GM23338 (cell line): Measurements from ENCODE around the gene SLC24A4. TPM values are rescaled to one million over a fixed set of nuclear protein-coding genes. Genes with fewer than 3 reads are reported as not detected.

Experiments
- ATAC-seq: fragments of 200-7000 bp; cut with Tn5 transposase; 3 replicates; pipeline ENCODE4 v1.9.1; 2020
- DNase-seq: peaks from one replicate; pipeline ENCODE4 v3.0.0-alpha.2; 2015; ENCODE audit warnings: low spot score
- H2AFZ ChIP-seq: fragments of 200-600 bp; sonication (generic); 2 replicates; pipeline ENCODE4 v1.8.0; 2016; ENCODE audit warnings: antibody characterized with exemption, mild to moderate bottlenecking, moderate library complexity
- H3F3A ChIP-seq: fragments of 200-600 bp; sonication (generic); replicated peaks from 2 replicates; pipeline ENCODE4 v1.8.0; 2017; ENCODE audit warnings: antibody characterized with exemption, mixed run types, low read depth
- H3K27ac ChIP-seq: fragments of 200-600 bp; sonication (generic); 2 replicates; pipeline ENCODE4 v1.6.1; 2016; ENCODE audit warnings: low read depth
- H3K27me3 ChIP-seq: fragments of 200-600 bp; sonication (generic); 2 replicates; pipeline ENCODE4 v1.8.0; 2016; ENCODE audit warnings: mild to moderate bottlenecking, mixed run types, moderate library complexity; ENCODE audit not compliant: insufficient read depth
- H3K36me3 ChIP-seq: fragments of 200-600 bp; sonication (generic); 2 replicates; pipeline ENCODE4 v1.8.0; 2016; ENCODE audit warnings: mild to moderate bottlenecking; ENCODE audit not compliant: insufficient read depth
- H3K4me1 ChIP-seq: fragments of 200-600 bp; sonication (generic); 2 replicates; pipeline ENCODE4 v1.8.0; 2016; ENCODE audit warnings: mild to moderate bottlenecking, moderate library complexity; ENCODE audit not compliant: insufficient read depth
- H3K4me2 ChIP-seq: fragments of 200-600 bp; sonication (generic); 2 replicates; pipeline ENCODE4 v1.7.1; 2017; ENCODE audit warnings: mixed run types
- H3K4me3 ChIP-seq: fragments of 200-600 bp; sonication (generic); 2 replicates; pipeline ENCODE4 v1.6.1; 2016; ENCODE audit warnings: mixed run types
- H3K79me2 ChIP-seq: fragments of 200-600 bp; sonication (generic); replicated peaks from 2 replicates; pipeline ENCODE4 v1.8.0; 2017; ENCODE audit warnings: mild to moderate bottlenecking; ENCODE audit not compliant: insufficient read depth
- H3K9me2 ChIP-seq: fragments of 200-600 bp; sonication (generic); 2 replicates; pipeline ENCODE4 v1.8.0; 2017; ENCODE audit not compliant: insufficient read depth
- H4K20me1 ChIP-seq: fragments of 200-600 bp; sonication (generic); replicated peaks from 2 replicates; pipeline ENCODE4 v1.8.0; 2017; ENCODE audit warnings: mild to moderate bottlenecking; ENCODE audit not compliant: insufficient read depth
- H3K27ac Mint-ChIP-seq: 2 replicates; pipeline ENCODE4 v1.8.0; 2020; ENCODE audit warnings: inconsistent platforms, mild to moderate bottlenecking, moderate library complexity, mixed read lengths
- H3K27me3 Mint-ChIP-seq: 3 replicates; pipeline ENCODE4 v1.8.0; 2022; ENCODE audit warnings: low read depth, mild to moderate bottlenecking, moderate library complexity, mixed read lengths, inconsistent platforms; ENCODE audit not compliant: insufficient read depth, poor library complexity
- H3K36me3 Mint-ChIP-seq: 3 replicates; pipeline ENCODE4 v1.8.0; 2021; ENCODE audit warnings: low read depth, mild to moderate bottlenecking, inconsistent platforms, moderate library complexity, mixed read lengths
- H3K4me1 Mint-ChIP-seq: 3 replicates; pipeline ENCODE4 v1.8.0; 2020; ENCODE audit warnings: mild to moderate bottlenecking, inconsistent platforms, mixed read lengths
- H3K4me3 Mint-ChIP-seq: 3 replicates; pipeline ENCODE4 v1.8.0; 2021; ENCODE audit warnings: moderate library complexity, mild to moderate bottlenecking, inconsistent platforms, mixed read lengths
- H3K9me3 Mint-ChIP-seq: 3 replicates; pipeline ENCODE4 v1.8.0; 2020; ENCODE audit warnings: moderate library complexity, mild to moderate bottlenecking, inconsistent platforms, mixed read lengths
- CREB1 ChIP-seq: fragments of 250-450 bp; sonication (Bioruptor Pico); IDR thresholded peaks from 2 replicates; pipeline ENCODE4 v1.5.0; 2020; ENCODE audit warnings: low read depth, mild to moderate bottlenecking, moderate library complexity
- CTCF ChIP-seq, 2 experiments: fragments of 200-600 bp in 1 of 2; sonication (generic) in 1 of 2; conservative IDR thresholded peaks; 2 replicates each; pipeline versions ENCODE4 v1.5.1 to v1.6.1; 2016 to 2017; ENCODE audit warnings: antibody characterized with exemption in 2 of 2, low read depth in 2 of 2, mild to moderate bottlenecking in 2 of 2, moderate library complexity in 1 of 2
- EZH2 ChIP-seq: fragments of 200-600 bp; sonication (generic); IDR thresholded peaks from one replicate; pipeline ENCODE4 v1.8.0; 2017; ENCODE audit warnings: antibody characterized with exemption, mild to moderate bottlenecking, low read depth; ENCODE audit not compliant: unreplicated experiment
- EZH2phosphoT487 ChIP-seq: fragments of 200-600 bp; sonication (generic); IDR thresholded peaks from one replicate; pipeline ENCODE4 v1.8.1; 2018; ENCODE audit warnings: antibody characterized with exemption; ENCODE audit not compliant: unreplicated experiment
- JUNB ChIP-seq: IDR thresholded peaks from one replicate; pipeline ENCODE4 v1.6.1; 2016; ENCODE audit warnings: antibody characterized with exemption; ENCODE audit not compliant: unreplicated experiment
- NANOG ChIP-seq: IDR thresholded peaks from 2 replicates; pipeline ENCODE4 v1.6.1; 2016; ENCODE audit warnings: antibody characterized with exemption, borderline replicate concordance
- POLR2AphosphoS5 ChIP-seq: IDR thresholded peaks from 2 replicates; pipeline ENCODE4 v1.6.1; 2016; ENCODE audit warnings: antibody characterized with exemption, low read depth
- STAT1 ChIP-seq: IDR thresholded peaks from one replicate; pipeline ENCODE4 v1.6.1; 2016; ENCODE audit warnings: antibody characterized with exemption; ENCODE audit not compliant: unreplicated experiment
- ZNF114 ChIP-seq: fragments of 250-450 bp; sonication (Bioruptor Pico); IDR thresholded peaks from 2 replicates; pipeline ENCODE4 v1.5.0; 2020; ENCODE audit warnings: mild to moderate bottlenecking, moderate library complexity
- ZNF331 ChIP-seq: fragments of 250-450 bp; sonication (Bioruptor Pico); IDR thresholded peaks from 2 replicates; pipeline ENCODE4 v1.5.0; 2020; ENCODE audit warnings: low read depth, mild to moderate bottlenecking, moderate library complexity
- ZNF462 ChIP-seq: fragments of 250-450 bp; sonication (Bioruptor Pico); IDR thresholded peaks from 2 replicates; pipeline ENCODE4 v1.5.0; 2020; ENCODE audit warnings: mild to moderate bottlenecking, moderate library complexity
- polyA plus RNA-seq: library from polyadenylated mRNA; unstranded; fragments of >200 nt; fragmentation: Nextera tagmentation; extraction: Ambion mirVana; gene quantifications from 2 replicates; pipeline ENCODE4 v1.2.1, GENCODE V29; 2016
- total RNA-seq: library from RNA; depleted of rRNA; stranded (reverse); fragments of >200 nt; shearing (Covaris generic); gene quantifications from 2 replicates; pipeline ENCODE4 v1.2.3, GENCODE V29; 2014
- TF ChIP-seq, protein P1 (sequence below): IDR thresholded peaks from one replicate; pipeline ENCODE4 v1.6.1; 2018; ENCODE audit warnings: antibody characterized with exemption; ENCODE audit not compliant: unreplicated experiment
- TF ChIP-seq, protein P2 (sequence below): IDR thresholded peaks from 2 replicates; pipeline ENCODE4 v1.6.1; 2016; ENCODE audit warnings: antibody characterized with exemption

SLC24A4 gene
- total and polyA plus RNA-seq, 2 experiments from 2014 or later = 0.06 to 0.38 TPM

DNA sequence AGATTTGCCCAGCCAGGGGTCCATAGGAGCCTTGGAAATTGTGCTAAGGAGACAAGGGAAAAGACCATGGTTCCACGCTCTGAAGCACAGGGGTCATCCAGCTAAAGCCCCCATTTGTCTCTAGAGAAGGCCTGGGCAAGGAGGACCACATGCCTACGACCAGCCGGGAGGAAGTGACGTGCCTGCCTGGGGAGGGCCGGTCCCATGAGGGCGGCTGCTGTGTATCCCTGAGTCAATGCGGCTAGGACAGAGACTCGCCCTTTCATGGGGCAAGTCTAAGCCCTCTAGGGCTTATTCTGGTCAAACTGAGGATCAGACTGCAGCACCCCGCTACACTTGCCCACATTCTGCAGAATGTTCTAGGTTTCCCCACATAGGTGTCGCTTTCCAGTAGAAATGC is 170.1 kb downstream of the SLC24A4 start:
- no peaks in the 10 kb centered on the region for H3K4me1 ChIP-seq
- DNase-seq (no peak), ATAC-seq (no peak)
- no peak overlapping the region for H3K4me2 ChIP-seq
- Mint-ChIP-seq H3K4me3 (no peak overlapping the region), H3K27ac (no peak overlapping the region), H3K4me1 (peaks cover 10% of the 10 kb centered on the region; the same call in 2 of the 3 replicates), H3K36me3 (no peaks in the 10 kb centered on the region; the same call in 2 of the 3 replicates), H3K27me3 (peaks cover 7% of the 10 kb centered on the region), H3K9me3 (no peaks in the 10 kb centered on the region)
- H4K20me1 ChIP-seq = no peaks in the 10 kb centered on the region
- no peaks in the 10 kb centered on the region for H3K9me2 ChIP-seq
- no peak for TF ChIP-seq STAT1
- no peak for TF ChIP-seq ZNF462
- TF ChIP-seq EZH2 = no peak
- no peak for TF ChIP-seq EZH2phosphoT487
- no peak for TF ChIP-seq ZNF114 (CRISPR knock-in tag)
- TF ChIP-seq, protein P1, sequence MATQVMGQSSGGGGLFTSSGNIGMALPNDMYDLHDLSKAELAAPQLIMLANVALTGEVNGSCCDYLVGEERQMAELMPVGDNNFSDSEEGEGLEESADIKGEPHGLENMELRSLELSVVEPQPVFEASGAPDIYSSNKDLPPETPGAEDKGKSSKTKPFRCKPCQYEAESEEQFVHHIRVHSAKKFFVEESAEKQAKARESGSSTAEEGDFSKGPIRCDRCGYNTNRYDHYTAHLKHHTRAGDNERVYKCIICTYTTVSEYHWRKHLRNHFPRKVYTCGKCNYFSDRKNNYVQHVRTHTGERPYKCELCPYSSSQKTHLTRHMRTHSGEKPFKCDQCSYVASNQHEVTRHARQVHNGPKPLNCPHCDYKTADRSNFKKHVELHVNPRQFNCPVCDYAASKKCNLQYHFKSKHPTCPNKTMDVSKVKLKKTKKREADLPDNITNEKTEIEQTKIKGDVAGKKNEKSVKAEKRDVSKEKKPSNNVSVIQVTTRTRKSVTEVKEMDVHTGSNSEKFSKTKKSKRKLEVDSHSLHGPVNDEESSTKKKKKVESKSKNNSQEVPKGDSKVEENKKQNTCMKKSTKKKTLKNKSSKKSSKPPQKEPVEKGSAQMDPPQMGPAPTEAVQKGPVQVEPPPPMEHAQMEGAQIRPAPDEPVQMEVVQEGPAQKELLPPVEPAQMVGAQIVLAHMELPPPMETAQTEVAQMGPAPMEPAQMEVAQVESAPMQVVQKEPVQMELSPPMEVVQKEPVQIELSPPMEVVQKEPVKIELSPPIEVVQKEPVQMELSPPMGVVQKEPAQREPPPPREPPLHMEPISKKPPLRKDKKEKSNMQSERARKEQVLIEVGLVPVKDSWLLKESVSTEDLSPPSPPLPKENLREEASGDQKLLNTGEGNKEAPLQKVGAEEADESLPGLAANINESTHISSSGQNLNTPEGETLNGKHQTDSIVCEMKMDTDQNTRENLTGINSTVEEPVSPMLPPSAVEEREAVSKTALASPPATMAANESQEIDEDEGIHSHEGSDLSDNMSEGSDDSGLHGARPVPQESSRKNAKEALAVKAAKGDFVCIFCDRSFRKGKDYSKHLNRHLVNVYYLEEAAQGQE = no peak
- TF ChIP-seq NANOG = no peak
- no peak for TF ChIP-seq POLR2AphosphoS5
- no peak for TF ChIP-seq CREB1 (CRISPR knock-in tag)
- TF ChIP-seq ZNF331 = no peak
- no peak for TF ChIP-seq JUNB
- TF ChIP-seq CTCF (conservative IDR thresholded peaks at IDR 0.05; ENCODE audit: low read depth in 2 of 2) = no peak
- TF ChIP-seq, protein P2, sequence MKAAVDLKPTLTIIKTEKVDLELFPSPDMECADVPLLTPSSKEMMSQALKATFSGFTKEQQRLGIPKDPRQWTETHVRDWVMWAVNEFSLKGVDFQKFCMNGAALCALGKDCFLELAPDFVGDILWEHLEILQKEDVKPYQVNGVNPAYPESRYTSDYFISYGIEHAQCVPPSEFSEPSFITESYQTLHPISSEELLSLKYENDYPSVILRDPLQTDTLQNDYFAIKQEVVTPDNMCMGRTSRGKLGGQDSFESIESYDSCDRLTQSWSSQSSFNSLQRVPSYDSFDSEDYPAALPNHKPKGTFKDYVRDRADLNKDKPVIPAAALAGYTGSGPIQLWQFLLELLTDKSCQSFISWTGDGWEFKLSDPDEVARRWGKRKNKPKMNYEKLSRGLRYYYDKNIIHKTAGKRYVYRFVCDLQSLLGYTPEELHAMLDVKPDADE = no peak
- H3K79me2 ChIP-seq = no peaks in the 10 kb centered on the region
- H2AFZ ChIP-seq = no peak overlapping the region
- H3F3A ChIP-seq = no peaks in the 10 kb centered on the region
- H3K36me3 ChIP-seq = no peaks in the 10 kb centered on the region
- no peaks in the 10 kb centered on the region for H3K27me3 ChIP-seq
- H3K27ac ChIP-seq = no peak overlapping the region
- no peak overlapping the region for H3K4me3 ChIP-seq
